ENCODE data around the gene CHADL.
"Not testable (repeated sequence)": the region's sequence is repeated elsewhere in the genome, so short reads cannot be mapped to it uniquely, and the experiment has no call there.

Gene CHADL

GRCh38 chr22:41240377-41241132, at the start of gene CHADL:
Gene CHADL, minus strand, starts transcription at chr22:41240931. Its CDS starts 50 bp downstream, at chr22:41240881.
- no peak for DNase-seq

- no peak for DNase-seq
Observed at GRCh38 chr22:41289671-41290070, 48.9 kb upstream of the CHADL start.

- DNase-seq: no peak
Observed at GRCh38 chr22:41288245-41288946, 47.7 kb upstream of the CHADL start.

- peak; percentile 64 for DNase-seq
Observed at GRCh38 chr22:41286639-41287091, 45.9 kb upstream of the CHADL start.

GRCh38 chr22:41285820-41286638, 45.3 kb upstream of the CHADL start, which contains the start of gene RANGAP1:
Gene RANGAP1, minus strand, starts transcription at chr22:41286187. Its CDS starts 5,143 bp downstream, at chr22:41281044.
- peak; percentile 95 for DNase-seq

GRCh38 chr22:41285441-41285819, 44.7 kb upstream of the CHADL start:
- no peak for DNase-seq

GRCh38 chr22:41284465-41284864, 43.7 kb upstream of the CHADL start:
- DNase-seq: no peak

GRCh38 chr22:41280854-41281253, 40.1 kb upstream of the CHADL start:
- DNase-seq: no peak

- DNase-seq: no peak
Observed at GRCh38 chr22:41280065-41280464, 39.3 kb upstream of the CHADL start.

- no peak for DNase-seq
Observed at GRCh38 chr22:41274856-41275255, 34.1 kb upstream of the CHADL start.

GRCh38 chr22:41273128-41273527, 32.4 kb upstream of the CHADL start:
- no peak for DNase-seq

- DNase-seq: no peak
Observed at GRCh38 chr22:41271787-41272186, 31.1 kb upstream of the CHADL start.

GRCh38 chr22:41267958-41268357, 27.2 kb upstream of the CHADL start:
- DNase-seq: no peak

- DNase-seq: no peak
Observed at GRCh38 chr22:41264408-41264941, 23.7 kb upstream of the CHADL start.

GRCh38 chr22:41263704-41264103, 23.0 kb upstream of the CHADL start:
- no peak for DNase-seq

- DNase-seq: no peak
Observed at GRCh38 chr22:41262250-41262765, 21.6 kb upstream of the CHADL start.

- no peak for DNase-seq
Observed at GRCh38 chr22:41261541-41262249, 21.0 kb upstream of the CHADL start.

GRCh38 chr22:41260871-41261270, 20.1 kb upstream of the CHADL start:
- no peak for DNase-seq

- not testable (repeated sequence) for DNase-seq
Observed at GRCh38 chr22:41259756-41260155, 19.0 kb upstream of the CHADL start.

GRCh38 chr22:41257696-41258095, 17.0 kb upstream of the CHADL start:
- DNase-seq: no peak

- DNase-seq: no peak
Observed at GRCh38 chr22:41256254-41257253, 15.8 kb upstream of the CHADL start.

Data from GF-D8 (cell line).